Measurements from ENCODE around the gene TRMT10C.

GRCh38 chr3:101535221-101535620 is 26.4 kb upstream of the TRMT10C start:
- no peak for TF ChIP-seq EZH2 (IDR thresholded peaks at IDR 0.05; ENCODE audit: borderline replicate concordance, insufficient read depth, low read depth, low read length, poor library complexity, severe bottlenecking)
- no peak for TF ChIP-seq CTCF (IDR thresholded peaks at IDR 0.05)

All from B cell (primary cell).